H9 (cell line): ENCODE results near the gene MYO7A. TPM values are rescaled to one million over a fixed set of nuclear protein-coding genes. Genes with fewer than 3 reads are reported as not detected.
A peak's percentile ranks its signal among the peaks of the same experiment; 100 is the strongest.

Experiments used
- DNase-seq: peaks from one replicate; pipeline ENCODE4 v3.0.0-alpha.2; 2017
- H2AFZ ChIP-seq: one replicate; pipeline ENCODE4 v1.6.1; 2013; ENCODE audit warnings: mild to moderate bottlenecking, low read length, control low read depth, moderate library complexity
- H2AK5ac ChIP-seq: 2 replicates; pipeline ENCODE4 v1.6.1; 2013; ENCODE audit warnings: low read length, control low read depth, mixed read lengths; ENCODE audit not compliant: insufficient read length
- H2BK120ac ChIP-seq: one replicate; pipeline ENCODE4 v1.6.1; 2013; ENCODE audit warnings: low read depth, mild to moderate bottlenecking, low read length, control low read depth, inconsistent platforms; ENCODE audit not compliant: poor library complexity, severe bottlenecking
- H2BK12ac ChIP-seq: 2 replicates; pipeline ENCODE4 v1.6.1; 2013; ENCODE audit warnings: low read length, control low read depth, mixed read lengths, low read depth; ENCODE audit not compliant: insufficient read length
- H2BK15ac ChIP-seq: 2 replicates; pipeline ENCODE4 v1.6.1; 2013; ENCODE audit warnings: low read depth, low read length, control low read depth
- H2BK20ac ChIP-seq: one replicate; pipeline ENCODE4 v1.6.1; 2013; ENCODE audit warnings: low read depth, mild to moderate bottlenecking, low read length, control low read depth, inconsistent platforms; ENCODE audit not compliant: poor library complexity, severe bottlenecking
- H2BK5ac ChIP-seq: 2 replicates; pipeline ENCODE4 v1.6.1; 2013; ENCODE audit warnings: low read length, control low read depth, mixed read lengths; ENCODE audit not compliant: insufficient read length
- H3K14ac ChIP-seq: 2 replicates; pipeline ENCODE4 v1.6.1; 2013; ENCODE audit warnings: low read length, control low read depth; ENCODE audit not compliant: insufficient read depth
- H3K18ac ChIP-seq: 2 replicates; pipeline ENCODE4 v1.6.1; 2013; ENCODE audit warnings: low read depth, mild to moderate bottlenecking, mixed read lengths, low read length, control low read depth; ENCODE audit not compliant: insufficient read length
- H3K23ac ChIP-seq: 2 replicates; pipeline ENCODE4 v1.6.1; 2013; ENCODE audit warnings: low read length, control low read depth, mixed read lengths, low read depth; ENCODE audit not compliant: insufficient read length
- H3K23me2 ChIP-seq: 2 replicates; pipeline ENCODE4 v1.6.1; 2013; ENCODE audit warnings: low read depth, mild to moderate bottlenecking, mixed read lengths, low read length, control low read depth; ENCODE audit not compliant: insufficient read length, poor library complexity, severe bottlenecking
- H3K27ac ChIP-seq: 2 replicates; pipeline ENCODE4 v1.5.1; 2013; ENCODE audit warnings: low read length, control low read depth, mixed read lengths, low read depth; ENCODE audit not compliant: insufficient read length
- H3K27me3 ChIP-seq: 2 replicates; pipeline ENCODE4 v1.6.1; 2013; ENCODE audit warnings: low read length, control low read depth, inconsistent platforms; ENCODE audit not compliant: insufficient read depth
- H3K4ac ChIP-seq: 2 replicates; pipeline ENCODE4 v1.6.1; 2013; ENCODE audit warnings: low read depth, mild to moderate bottlenecking, control low read depth, inconsistent platforms, low read length, moderate library complexity
- H3K4me1 ChIP-seq: 2 replicates; pipeline ENCODE4 v1.6.1; 2013; ENCODE audit warnings: low read length, control low read depth, inconsistent platforms; ENCODE audit not compliant: insufficient read depth
- H3K4me2 ChIP-seq: 2 replicates; pipeline ENCODE4 v1.6.1; 2013; ENCODE audit warnings: low read length, control low read depth, mixed read lengths; ENCODE audit not compliant: insufficient read length, insufficient read depth
- H3K56ac ChIP-seq: 2 replicates; pipeline ENCODE4 v1.6.1; 2013; ENCODE audit warnings: low read depth, mild to moderate bottlenecking, mixed read lengths, low read length, control low read depth; ENCODE audit not compliant: insufficient read length
- H3K79me1 ChIP-seq: 2 replicates; pipeline ENCODE4 v1.6.1; 2013; ENCODE audit warnings: low read depth, mild to moderate bottlenecking, moderate library complexity, low read length, control low read depth, inconsistent platforms; ENCODE audit not compliant: insufficient read depth, poor library complexity, severe bottlenecking
- H3K79me2 ChIP-seq: 2 replicates; pipeline ENCODE4 v1.6.1; 2013; ENCODE audit warnings: low read length, control low read depth, inconsistent platforms; ENCODE audit not compliant: insufficient read depth
- H3K9ac ChIP-seq: 2 replicates; pipeline ENCODE4 v1.6.1; 2013; ENCODE audit warnings: low read length, control low read depth, mixed read lengths; ENCODE audit not compliant: insufficient read length; ENCODE audit errors: extremely low read depth
- H3K9me3 ChIP-seq: one replicate; pipeline ENCODE4 v1.6.1; 2013; ENCODE audit warnings: low read depth, low read length, inconsistent platforms; ENCODE audit not compliant: control insufficient read depth
- H3T11ph ChIP-seq: one replicate; pipeline ENCODE4 v1.6.1; 2013; ENCODE audit warnings: mild to moderate bottlenecking, low read length, control low read depth, inconsistent platforms
- H4K20me1 ChIP-seq: one replicate; pipeline ENCODE4 v1.6.1; 2013; ENCODE audit not compliant: control insufficient read depth, insufficient read length, insufficient read depth
- H4K5ac ChIP-seq: 2 replicates; pipeline ENCODE4 v1.6.1; 2013; ENCODE audit warnings: low read depth, mild to moderate bottlenecking, mixed read lengths, low read length, control low read depth; ENCODE audit not compliant: insufficient read length
- H4K8ac ChIP-seq: replicated peaks from 2 replicates; pipeline ENCODE4 v1.6.1; 2013; ENCODE audit warnings: low read length, control low read depth, mixed read lengths, low read depth; ENCODE audit not compliant: insufficient read length
- H4K91ac ChIP-seq: 2 replicates; pipeline ENCODE4 v1.6.1; 2013; ENCODE audit warnings: low read depth, mild to moderate bottlenecking, moderate library complexity, mixed read lengths, low read length, control low read depth; ENCODE audit not compliant: insufficient read length
- H3K27ac Mint-ChIP-seq, 3 experiments: 2 replicates in 2 of 3; 3 replicates in 1 of 3; pipeline ENCODE4 v1.8.0; 2020 to 2021; ENCODE audit warnings: mixed read lengths in 3 of 3, mild to moderate bottlenecking in 1 of 3, moderate library complexity in 1 of 3
- H3K27me3 Mint-ChIP-seq: 2 replicates; pipeline ENCODE4 v1.8.0; 2021; ENCODE audit warnings: low read depth, mild to moderate bottlenecking, moderate library complexity, mixed read lengths
- H3K36me3 Mint-ChIP-seq, 3 experiments: 2 replicates in 2 of 3; 3 replicates in 1 of 3; pipeline ENCODE4 v1.8.0; 2020 to 2021; ENCODE audit warnings: low read depth in 3 of 3, mixed read lengths in 3 of 3; ENCODE audit not compliant: insufficient read depth in 1 of 3
- H3K4me1 Mint-ChIP-seq, 2 experiments: 2 replicates each; pipeline ENCODE4 v1.8.0; 2020; ENCODE audit warnings: mixed read lengths in 2 of 2
- H3K4me3 Mint-ChIP-seq, 2 experiments: 2 replicates in 1 of 2; 3 replicates in 1 of 2; pipeline ENCODE4 v1.8.0; 2020 to 2021; ENCODE audit warnings: mild to moderate bottlenecking in 2 of 2, mixed read lengths in 2 of 2, moderate library complexity in 1 of 2
- H3K9me3 Mint-ChIP-seq, 2 experiments: 2 replicates in 1 of 2; 3 replicates in 1 of 2; pipeline ENCODE4 v1.8.0; 2020; ENCODE audit warnings: mild to moderate bottlenecking in 2 of 2, mixed read lengths in 2 of 2, moderate library complexity in 1 of 2
- WGBS: extraction: QIAGEN DNeasy Blood & Tissue Kit; methylation state at CpG from one replicate; pipeline ENCODE4 v1.1.7; 2013; ENCODE audit warnings: missing lambda C conversion rate, low lambda C conversion rate, mixed read lengths; ENCODE audit not compliant: insufficient read length; ENCODE audit errors: extremely low coverage; 5-methylcytosine and 5-hydroxymethylcytosine counted together
- total RNA-seq: library from RNA; stranded (reverse); gene quantifications from 2 replicates; pipeline ENCODE4 v1.2.1, GENCODE V29; 2021
- TF ChIP-seq, protein P1 (sequence below): fragments of 200-600 bp; sonication (generic); conservative IDR thresholded peaks from 3 replicates; pipeline ENCODE4 v1.8.0; 2021; ENCODE audit warnings: antibody characterized with exemption, mild to moderate bottlenecking

MYO7A gene
- total RNA-seq, 1 experiment from 2014 or later: 1.6 TPM

DNA sequence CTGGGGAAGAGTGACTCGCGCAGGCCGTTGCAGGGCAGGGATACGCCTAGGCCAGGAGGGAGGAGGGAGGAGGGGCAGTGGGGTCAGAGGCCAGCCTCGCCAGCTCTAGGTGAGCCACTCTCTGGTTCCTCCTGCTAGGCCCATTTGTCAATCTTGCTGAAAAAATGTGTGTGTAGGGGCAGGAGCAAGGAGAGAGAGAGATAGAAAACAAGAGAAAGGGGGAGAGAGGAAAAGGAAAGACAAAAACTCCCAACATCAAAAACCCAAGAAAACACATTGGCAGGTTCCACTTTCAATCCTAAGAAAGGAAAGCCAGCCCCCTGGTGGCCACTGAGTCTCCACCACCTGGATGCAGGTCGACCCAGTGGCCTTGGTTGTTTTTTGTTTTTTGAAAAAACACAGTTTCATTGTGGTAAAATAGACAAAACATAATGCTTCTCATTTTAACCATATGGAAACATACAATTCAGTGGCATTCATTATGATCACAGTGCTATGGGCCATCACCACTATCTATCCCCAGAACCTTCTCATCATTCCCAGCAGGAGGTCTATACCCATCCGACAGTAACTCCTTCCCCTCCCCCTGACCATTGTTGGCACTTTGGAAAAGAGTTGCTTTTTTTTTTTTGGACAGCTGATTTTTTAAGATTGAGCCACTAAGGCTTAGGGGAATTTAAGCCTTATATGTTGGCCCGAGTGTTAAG, 14.5 kb upstream of the MYO7A start:
- Histone ChIP-seq H4K20me1 (no peaks in the 10 kb centered on the region), H4K91ac (no peak overlapping the region), H3K27ac (no peak overlapping the region), H3K79me1 (no peaks in the 10 kb centered on the region), H3K23ac (no peak overlapping the region), H3K23me2 (no peaks in the 10 kb centered on the region), H2BK12ac (no peak overlapping the region), H3K4ac (no peak overlapping the region), H3K14ac (no peak overlapping the region), H3K4me2 (no peak overlapping the region), H3K27me3 (no peaks in the 10 kb centered on the region), H3K9ac (no peak overlapping the region), H3T11ph (no peak overlapping the region), H2AK5ac (no peak overlapping the region), H2AFZ (no peak overlapping the region), H3K79me2 (no peaks in the 10 kb centered on the region), H3K9me3 (no peaks in the 10 kb centered on the region), H4K5ac (no peak overlapping the region), H3K18ac (no peak overlapping the region), H2BK20ac (no peak overlapping the region), H2BK120ac (no peak overlapping the region), H2BK15ac (no peak overlapping the region), H3K56ac (no peak overlapping the region), H2BK5ac (no peak overlapping the region), H4K8ac (no peak overlapping the region), H3K4me1 (no peaks in the 10 kb centered on the region)
- Mint-ChIP-seq H3K27ac (peak overlapping the region in 2 of 3 experiments; percentile 19 to 82; a peak in 2 of 7 replicates), H3K27me3 (no peaks in the 10 kb centered on the region; the same call in 1 of the 2 replicates), H3K4me1 (peaks cover 5 to 8% of the 10 kb centered on the region in 2 experiments), H3K36me3 (no peaks in the 10 kb centered on the region; a peak in 1 of 7 replicates), H3K9me3 (no peaks in the 10 kb centered on the region), H3K4me3 (no peak overlapping the region)
- peak; percentile 61 for DNase-seq
- TF ChIP-seq, protein P1, sequence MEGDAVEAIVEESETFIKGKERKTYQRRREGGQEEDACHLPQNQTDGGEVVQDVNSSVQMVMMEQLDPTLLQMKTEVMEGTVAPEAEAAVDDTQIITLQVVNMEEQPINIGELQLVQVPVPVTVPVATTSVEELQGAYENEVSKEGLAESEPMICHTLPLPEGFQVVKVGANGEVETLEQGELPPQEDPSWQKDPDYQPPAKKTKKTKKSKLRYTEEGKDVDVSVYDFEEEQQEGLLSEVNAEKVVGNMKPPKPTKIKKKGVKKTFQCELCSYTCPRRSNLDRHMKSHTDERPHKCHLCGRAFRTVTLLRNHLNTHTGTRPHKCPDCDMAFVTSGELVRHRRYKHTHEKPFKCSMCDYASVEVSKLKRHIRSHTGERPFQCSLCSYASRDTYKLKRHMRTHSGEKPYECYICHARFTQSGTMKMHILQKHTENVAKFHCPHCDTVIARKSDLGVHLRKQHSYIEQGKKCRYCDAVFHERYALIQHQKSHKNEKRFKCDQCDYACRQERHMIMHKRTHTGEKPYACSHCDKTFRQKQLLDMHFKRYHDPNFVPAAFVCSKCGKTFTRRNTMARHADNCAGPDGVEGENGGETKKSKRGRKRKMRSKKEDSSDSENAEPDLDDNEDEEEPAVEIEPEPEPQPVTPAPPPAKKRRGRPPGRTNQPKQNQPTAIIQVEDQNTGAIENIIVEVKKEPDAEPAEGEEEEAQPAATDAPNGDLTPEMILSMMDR: peak; percentile 88
- no CpG with 5 or more reads among the region's 8 CpGs for WGBS
